ENCODE measurements around the gene PFKFB4. TPM values are rescaled to one million over a fixed set of nuclear protein-coding genes. Genes with fewer than 3 reads are reported as not detected.

PFKFB4 gene
- total RNA-seq, 1 experiment from 2014 or later = 12.3 TPM

DNA sequence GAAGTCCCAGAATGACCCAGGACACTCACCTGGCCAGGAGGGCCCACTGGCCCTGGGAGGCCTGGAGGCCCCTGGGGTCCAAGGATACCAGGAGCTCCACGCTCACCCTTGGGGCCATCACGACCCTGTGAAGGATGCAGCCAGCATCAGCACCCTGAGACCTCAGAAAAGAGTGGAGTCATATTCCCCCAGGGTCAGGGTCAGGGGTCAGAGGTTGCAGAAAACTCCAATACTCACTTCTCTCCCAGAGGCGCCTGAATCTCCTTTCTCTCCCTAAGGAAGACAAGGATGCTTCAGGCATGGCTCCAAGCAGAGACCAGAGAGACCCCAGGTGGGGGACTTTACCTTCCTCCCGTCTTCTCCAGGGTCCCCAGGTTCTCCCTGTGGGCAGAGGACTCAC is 20.0 kb upstream of the PFKFB4 start:
- no peak overlapping the region for H3K4me3 Mint-ChIP-seq
- Histone ChIP-seq H4K5ac (ENCODE audit: insufficient read length, low read depth, low read length) (no peak overlapping the region), H3T11ph (ENCODE audit: low read length) (no peak overlapping the region), H3K4ac (ENCODE audit: low read depth, low read length) (no peak overlapping the region), H3K14ac (ENCODE audit: insufficient read depth, low read length) (no peak overlapping the region), H3K56ac (ENCODE audit: insufficient read length, low read depth, low read length) (no peak overlapping the region), H3K23ac (ENCODE audit: insufficient read length, low read depth, low read length) (no peak overlapping the region), H2BK5ac (ENCODE audit: insufficient read length, low read length) (no peak overlapping the region), H3K4me1 (ENCODE audit: insufficient read depth, low read length) (no peaks in the 10 kb centered on the region), H2BK12ac (ENCODE audit: insufficient read length, low read depth, low read length) (no peak overlapping the region), H2AK5ac (ENCODE audit: insufficient read length, low read length) (no peak overlapping the region), H3K27ac (ENCODE audit: insufficient read length, low read depth, low read length) (no peak overlapping the region), H3K23me2 (ENCODE audit: insufficient read length, low read depth, low read length, poor library complexity, severe bottlenecking) (no peaks in the 10 kb centered on the region), H3K79me2 (ENCODE audit: insufficient read depth, low read length) (no peaks in the 10 kb centered on the region), H3K27me3 (ENCODE audit: insufficient read depth, low read length) (no peaks in the 10 kb centered on the region), H2AFZ (ENCODE audit: low read length) (no peak overlapping the region), H4K20me1 (ENCODE audit: control insufficient read depth, insufficient read depth, insufficient read length) (no peaks in the 10 kb centered on the region), H2BK120ac (ENCODE audit: low read depth, low read length, poor library complexity, severe bottlenecking) (no peak overlapping the region), H3K4me2 (ENCODE audit: insufficient read depth, insufficient read length, low read length) (no peak overlapping the region), H3K9me3 (ENCODE audit: control insufficient read depth, low read depth, low read length) (no peaks in the 10 kb centered on the region), H2BK20ac (ENCODE audit: low read depth, low read length, poor library complexity, severe bottlenecking) (no peak overlapping the region), H4K8ac (replicated peaks; ENCODE audit: insufficient read length, low read depth, low read length) (no peak overlapping the region), H2BK15ac (ENCODE audit: low read depth, low read length) (no peak overlapping the region), H3K18ac (ENCODE audit: insufficient read length, low read depth, low read length) (no peak overlapping the region), H4K91ac (ENCODE audit: insufficient read length, low read depth, low read length) (no peak overlapping the region), H3K9ac (ENCODE audit: extremely low read depth, insufficient read length, low read length) (no peak overlapping the region), H3K79me1 (ENCODE audit: insufficient read depth, low read depth, low read length, poor library complexity, severe bottlenecking) (no peaks in the 10 kb centered on the region)
- no peaks in the 10 kb centered on the region for H3K9me3 Mint-ChIP-seq
- no peaks in the 10 kb centered on the region for H3K27me3 Mint-ChIP-seq (ENCODE audit: low read depth)
- H3K36me3 Mint-ChIP-seq (ENCODE audit: insufficient read depth in 1 of 3, low read depth in 3 of 3) = peaks cover 0 to 21% (median 0%) of the 10 kb centered on the region in 3 experiments; a peak in 5 of 7 replicates
- no peak overlapping the region for H3K27ac Mint-ChIP-seq
- H3K4me1 Mint-ChIP-seq = no peaks in the 10 kb centered on the region
- DNase-seq = no peak
- no CpG with 5 or more reads among the region's 4 CpGs for WGBS (ENCODE audit: extremely low coverage, insufficient read length, low lambda C conversion rate)
- TF ChIP-seq, protein P1, sequence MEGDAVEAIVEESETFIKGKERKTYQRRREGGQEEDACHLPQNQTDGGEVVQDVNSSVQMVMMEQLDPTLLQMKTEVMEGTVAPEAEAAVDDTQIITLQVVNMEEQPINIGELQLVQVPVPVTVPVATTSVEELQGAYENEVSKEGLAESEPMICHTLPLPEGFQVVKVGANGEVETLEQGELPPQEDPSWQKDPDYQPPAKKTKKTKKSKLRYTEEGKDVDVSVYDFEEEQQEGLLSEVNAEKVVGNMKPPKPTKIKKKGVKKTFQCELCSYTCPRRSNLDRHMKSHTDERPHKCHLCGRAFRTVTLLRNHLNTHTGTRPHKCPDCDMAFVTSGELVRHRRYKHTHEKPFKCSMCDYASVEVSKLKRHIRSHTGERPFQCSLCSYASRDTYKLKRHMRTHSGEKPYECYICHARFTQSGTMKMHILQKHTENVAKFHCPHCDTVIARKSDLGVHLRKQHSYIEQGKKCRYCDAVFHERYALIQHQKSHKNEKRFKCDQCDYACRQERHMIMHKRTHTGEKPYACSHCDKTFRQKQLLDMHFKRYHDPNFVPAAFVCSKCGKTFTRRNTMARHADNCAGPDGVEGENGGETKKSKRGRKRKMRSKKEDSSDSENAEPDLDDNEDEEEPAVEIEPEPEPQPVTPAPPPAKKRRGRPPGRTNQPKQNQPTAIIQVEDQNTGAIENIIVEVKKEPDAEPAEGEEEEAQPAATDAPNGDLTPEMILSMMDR (conservative IDR thresholded peaks at IDR 0.05) = no peak
